ENCODE data around the gene KTN1.

The KTN1 gene

GRCh38 chr14:55721353-55721752 lies 141.3 kb downstream of the KTN1 start:
- DNase-seq: no peak

GRCh38 chr14:55722054-55722453 lies 142.0 kb downstream of the KTN1 start:
- no peak for DNase-seq

GRCh38 chr14:55724736-55725135 lies 144.7 kb downstream of the KTN1 start:
- no peak for DNase-seq

GRCh38 chr14:55730592-55731310 lies 150.7 kb downstream of the KTN1 start:
- DNase-seq: no peak

GRCh38 chr14:55731311-55731872 lies 151.4 kb downstream of the KTN1 start:
- DNase-seq: no peak

- DNase-seq: no peak
Measured at GRCh38 chr14:55731881-55732498, 152.0 kb downstream of the KTN1 start.

GRCh38 chr14:55733599-55733998 lies 153.6 kb downstream of the KTN1 start:
- DNase-seq: no peak

Data from GDM1 (cell line).